IMR-90 (cell line): ENCODE results near the gene ROBO1. TPM values are rescaled to one million over a fixed set of nuclear protein-coding genes. Genes with fewer than 3 reads are reported as not detected.
A peak's percentile ranks its signal among the peaks of the same experiment; 100 is the strongest.

Experiments
- ATAC-seq: fragments of 200-7000 bp; cut with Tn5 transposase; 2 replicates; pipeline ENCODE4 v1.9.1; 2020; ENCODE audit warnings: low read depth, mild to moderate bottlenecking, moderate library complexity
- BruUV-seq: library from RNA; stranded (reverse); fragments of 400-500 nt; replicated peaks from 2 replicates; lab custom pipeline; 2021; lab: Mats Ljungman, UMichigan
- CTCF ChIA-PET: fragments of 300-600 bp; formaldehyde crosslinking; extraction: SDS; loops from one replicate; lab custom pipeline; 2021; ENCODE audit warnings: antibody characterized with exemption; lab: Yijun Ruan, JAX
- POLR2A ChIA-PET: fragments of 300-600 bp; sonication (Branson Sonifier 250); formaldehyde crosslinking; loops from one replicate; lab custom pipeline; 2022; ENCODE audit warnings: antibody characterized with exemption; ENCODE audit not compliant: unreplicated experiment; lab: Charles Lee
- DNase-seq: peaks from one replicate; pipeline ENCODE4 v3.0.0; 2013
- H2AFZ ChIP-seq: replicated peaks from 2 replicates; pipeline ENCODE3; 2013; ENCODE audit warnings: low read length, mild to moderate bottlenecking; ENCODE audit not compliant: poor library complexity
- H2AK5ac ChIP-seq: 2 replicates; pipeline ENCODE4 v1.6.1; 2013; ENCODE audit warnings: low read depth, low read length, inconsistent platforms
- H2AK9ac ChIP-seq: replicated peaks from 2 replicates; pipeline ENCODE3; 2013; ENCODE audit warnings: mild to moderate bottlenecking, low read depth, low read length, moderate library complexity; ENCODE audit not compliant: poor library complexity
- H2BK120ac ChIP-seq: 2 replicates; pipeline ENCODE4 v1.6.1; 2013; ENCODE audit warnings: low read depth, low read length, inconsistent platforms
- H2BK15ac ChIP-seq: 3 replicates; pipeline ENCODE4 v1.6.1; 2013; ENCODE audit warnings: low read depth, low read length, inconsistent platforms
- H2BK20ac ChIP-seq: 2 replicates; pipeline ENCODE4 v1.6.1; 2013; ENCODE audit warnings: low read depth, mild to moderate bottlenecking, inconsistent platforms, low read length, moderate library complexity
- H2BK5ac ChIP-seq: 2 replicates; pipeline ENCODE4 v1.6.1; 2013; ENCODE audit warnings: mild to moderate bottlenecking, low read depth, low read length, inconsistent platforms; ENCODE audit not compliant: poor library complexity, severe bottlenecking
- H3K14ac ChIP-seq: replicated peaks from 2 replicates; pipeline ENCODE4 v1.6.1; 2013; ENCODE audit warnings: low read depth, low read length, inconsistent platforms
- H3K18ac ChIP-seq: 2 replicates; pipeline ENCODE4 v1.6.1; 2013; ENCODE audit warnings: low read depth, low read length, control low read depth
- H3K23ac ChIP-seq: 2 replicates; pipeline ENCODE4 v1.6.1; 2013; ENCODE audit warnings: low read depth, low read length, inconsistent platforms
- H3K27ac ChIP-seq: 2 replicates; pipeline ENCODE4 v1.5.1; 2013; ENCODE audit warnings: mild to moderate bottlenecking, control low read depth, low read length; ENCODE audit not compliant: insufficient read depth
- H3K27me3 ChIP-seq: 2 replicates; pipeline ENCODE4 v1.6.1; 2013; ENCODE audit warnings: low read length; ENCODE audit not compliant: control insufficient read depth, insufficient read depth
- H3K36me3 ChIP-seq: 2 replicates; pipeline ENCODE4 v1.6.1; 2013; ENCODE audit warnings: low read length, mixed read lengths; ENCODE audit not compliant: control insufficient read depth, insufficient read depth
- H3K4ac ChIP-seq: 2 replicates; pipeline ENCODE4 v1.6.1; 2013; ENCODE audit warnings: low read depth, low read length, inconsistent platforms
- H3K4me1 ChIP-seq: 2 replicates; pipeline ENCODE4 v1.6.1; 2013; ENCODE audit warnings: low read length, mixed read lengths; ENCODE audit not compliant: control insufficient read depth, insufficient read depth
- H3K4me2 ChIP-seq: 2 replicates; pipeline ENCODE4 v1.6.1; 2013; ENCODE audit warnings: low read depth, mild to moderate bottlenecking, control low read depth, low read length, moderate library complexity
- H3K4me3 ChIP-seq: 2 replicates; pipeline ENCODE4 v1.5.1; 2013; ENCODE audit warnings: low read depth, mild to moderate bottlenecking, control low read depth, low read length, moderate library complexity; ENCODE audit not compliant: insufficient read depth
- H3K56ac ChIP-seq: 2 replicates; pipeline ENCODE4 v1.6.1; 2013; ENCODE audit warnings: low read length, inconsistent platforms; ENCODE audit not compliant: insufficient read depth; ENCODE audit errors: extremely low read depth
- H3K79me1 ChIP-seq, 2 experiments: 2 replicates each; pipeline ENCODE4 v1.6.1; 2013; ENCODE audit warnings: low read length in 2 of 2, inconsistent platforms in 1 of 2, low read depth in 1 of 2
- H3K9ac ChIP-seq: 2 replicates; pipeline ENCODE4 v1.6.1; 2013; ENCODE audit warnings: low read depth, low read length, control low read depth
- H3K9me1 ChIP-seq: 2 replicates; pipeline ENCODE4 v1.6.1; 2013; ENCODE audit warnings: low read length, inconsistent platforms; ENCODE audit not compliant: insufficient read depth
- H3K9me3 ChIP-seq: 2 replicates; pipeline ENCODE4 v1.6.1; 2013; ENCODE audit warnings: low read length; ENCODE audit not compliant: control insufficient read depth, insufficient read depth
- H4K20me1 ChIP-seq: 2 replicates; pipeline ENCODE4 v1.6.1; 2013; ENCODE audit warnings: low read length, inconsistent platforms; ENCODE audit not compliant: insufficient read depth
- H4K5ac ChIP-seq: 2 replicates; pipeline ENCODE4 v1.6.1; 2013; ENCODE audit warnings: mild to moderate bottlenecking, low read depth, low read length, control low read depth
- H4K8ac ChIP-seq, 2 experiments: 2 replicates each; pipeline ENCODE4 v1.6.1; 2013; ENCODE audit warnings: low read depth in 2 of 2, low read length in 2 of 2, control low read depth in 1 of 2, inconsistent platforms in 1 of 2
- H4K91ac ChIP-seq: 2 replicates; pipeline ENCODE4 v1.6.1; 2013; ENCODE audit warnings: low read depth, low read length, inconsistent platforms; ENCODE audit not compliant: insufficient read depth
- BHLHE40 ChIP-seq: fragments of 150-350 bp; IDR thresholded peaks from 2 replicates; pipeline ENCODE4 v1.6.1; 2016; ENCODE audit warnings: mild to moderate bottlenecking, low read depth, low read length
- CHD1 ChIP-seq: IDR thresholded peaks from 2 replicates; pipeline ENCODE4 v1.6.1; 2012; ENCODE audit warnings: low read depth, low read length, improper control_type of control experiment
- FOS ChIP-seq: fragments of 150-350 bp; IDR thresholded peaks from 2 replicates; pipeline ENCODE4 v1.6.1; 2016; ENCODE audit warnings: low read depth, low read length
- MAFK ChIP-seq: IDR thresholded peaks from 2 replicates; pipeline ENCODE4 v1.6.1; 2012; ENCODE audit warnings: low read depth, low read length, improper control_type of control experiment
- MAZ ChIP-seq: IDR thresholded peaks from 2 replicates; pipeline ENCODE4 v1.6.1; 2012; ENCODE audit warnings: low read depth, mild to moderate bottlenecking, low read length, improper control_type of control experiment, moderate library complexity, borderline replicate concordance
- MXI1 ChIP-seq: IDR thresholded peaks from 2 replicates; pipeline ENCODE4 v1.6.1; 2012; ENCODE audit warnings: low read depth, mild to moderate bottlenecking, low read length, moderate library complexity, borderline replicate concordance
- NFE2L2 ChIP-seq: fragments of 150-350 bp; IDR thresholded peaks from 2 replicates; pipeline ENCODE4 v1.6.1; 2016; ENCODE audit warnings: low read depth, mild to moderate bottlenecking, low read length
- POLR2A ChIP-seq: IDR thresholded peaks from 2 replicates; pipeline ENCODE4 v1.6.1; 2012; ENCODE audit warnings: mild to moderate bottlenecking, low read depth, low read length
- RAD21 ChIP-seq: IDR thresholded peaks from 2 replicates; pipeline ENCODE4 v1.6.1; 2012; ENCODE audit warnings: low read length, improper control_type of control experiment
- RCOR1 ChIP-seq: IDR thresholded peaks from 2 replicates; pipeline ENCODE4 v1.6.1; 2012; ENCODE audit warnings: mild to moderate bottlenecking, low read length, improper control_type of control experiment; ENCODE audit not compliant: insufficient replicate concordance
- RFX5 ChIP-seq: IDR thresholded peaks from 2 replicates; pipeline ENCODE4 v1.8.0; 2012; ENCODE audit warnings: low read depth, mild to moderate bottlenecking, low read length, moderate library complexity
- SMC3 ChIP-seq: fragments of 150-350 bp; IDR thresholded peaks from 2 replicates; pipeline ENCODE4 v1.6.1; 2016; ENCODE audit warnings: low read depth, mild to moderate bottlenecking, antibody characterized with exemption, low read length, moderate library complexity
- WGBS, 2 experiments: methylation state at CpG; one replicate each; pipeline versions ENCODE4 v1.1.5 to v1.1.7; 2013; ENCODE audit warnings: missing lambda C conversion rate in 2 of 2; ENCODE audit not compliant: insufficient read length in 1 of 2; ENCODE audit errors: extremely low coverage in 2 of 2; 5-methylcytosine and 5-hydroxymethylcytosine counted together
- dilution Hi-C: fragments of 300-500 bp; cut with HindIII; formaldehyde crosslinking; loops from one replicate; pipeline ENCODE4 v1.14.3; 2018; ENCODE audit warnings: low sequenced_read_pairs; ENCODE audit not compliant: unreplicated experiment
- in situ Hi-C: fragments of 300-500 bp; cut with MboI; formaldehyde crosslinking; loops from 3 replicates; pipeline ENCODE4 v1.14.3; 2019; ENCODE audit warnings: low sequenced_read_pairs, inconsistent platforms, mixed read lengths
- intact Hi-C: fragments of 100-400 bp; cut with micrococcal nuclease; formaldehyde crosslinking; loops from 2 replicates; pipeline ENCODE4 v1.10.0; 2022
- polyA plus RNA-seq, 3 experiments: library from polyadenylated mRNA; depleted of rRNA; stranded (reverse); fragments of >200 nt; gene quantifications; 2 replicates each; pipeline ENCODE4 v1.2.3, GENCODE V29; 2012; ENCODE audit warnings: low replicate concordance in 1 of 3
- total RNA-seq: library from RNA; depleted of rRNA; stranded (reverse); fragments of >200 nt; gene quantifications from 2 replicates; pipeline ENCODE4 v1.2.3, GENCODE V29; 2012
- TF ChIP-seq, protein P1 (sequence below): fragments of 150-350 bp; IDR thresholded peaks from 2 replicates; pipeline ENCODE4 v1.6.1; 2017; ENCODE audit warnings: mild to moderate bottlenecking, antibody characterized with exemption, low read length, low read depth
- TF ChIP-seq, protein P2 (sequence below): conservative IDR thresholded peaks from 2 replicates; pipeline ENCODE4 v1.5.1; 2012; ENCODE audit warnings: mild to moderate bottlenecking, low read depth, low read length, improper control_type of control experiment

Gene ROBO1
- total and polyA plus RNA-seq, 2 of the 4 experiments (the other 2 are of a cell fraction): 24.1 to 53.9 TPM

DNA sequence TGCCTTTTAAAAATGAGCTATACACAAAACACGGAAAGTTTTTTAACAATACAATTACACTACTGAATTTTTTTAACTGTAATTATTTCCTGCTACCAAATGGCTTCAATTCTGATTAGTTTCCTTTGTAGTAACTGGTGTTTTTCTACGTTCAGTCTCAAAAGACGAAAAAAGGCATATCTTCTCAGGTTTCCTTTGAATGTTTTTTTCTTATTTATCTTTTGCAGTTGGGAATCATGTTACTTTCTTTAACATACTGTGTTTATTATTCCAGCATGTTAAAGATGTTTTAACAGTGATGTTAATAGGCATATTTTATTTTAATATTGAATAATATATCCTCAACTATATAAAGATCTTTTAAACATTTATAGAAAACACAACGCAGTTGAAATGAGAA is 1055.5 kb downstream of the ROBO1 start:
- intact Hi-C loops: no loop called here

More for the DNA sequence above, 1055.5 kb downstream of the ROBO1 start:
- Histone ChIP-seq H4K20me1 (no peaks in the 10 kb centered on the region), H3K9me3 (no peaks in the 10 kb centered on the region), H3K14ac (no peak overlapping the region), H2BK5ac (no peak overlapping the region), H3K27ac (no peak overlapping the region), H4K5ac (no peak overlapping the region), H3K9me1 (no peaks in the 10 kb centered on the region), H3K79me1 (no peaks in the 10 kb centered on the region), H3K4me2 (no peak overlapping the region), H2BK15ac (no peak overlapping the region), H2AFZ (no peak overlapping the region), H2AK9ac (no peak overlapping the region), H3K27me3 (no peaks in the 10 kb centered on the region), H3K9ac (no peak overlapping the region), H3K36me3 (0 out of 2 replicates have a peak, but pooled peaks cover 5% of the 10 kb centered on the region), H4K8ac (no peak overlapping the region), H2BK20ac (no peak overlapping the region), H3K23ac (no peak overlapping the region), H4K91ac (no peak overlapping the region), H3K18ac (no peak overlapping the region), H3K56ac (no peak overlapping the region), H3K4me3 (no peak overlapping the region), H3K4me1 (peaks cover 2% of the 10 kb centered on the region; the same call in 1 of the 2 replicates), H3K4ac (no peak overlapping the region), H2BK120ac (no peak overlapping the region), H2AK5ac (no peak overlapping the region)
- DNase-seq (no peak), ATAC-seq (peak; percentile 32)
- TF ChIP-seq, protein P1, sequence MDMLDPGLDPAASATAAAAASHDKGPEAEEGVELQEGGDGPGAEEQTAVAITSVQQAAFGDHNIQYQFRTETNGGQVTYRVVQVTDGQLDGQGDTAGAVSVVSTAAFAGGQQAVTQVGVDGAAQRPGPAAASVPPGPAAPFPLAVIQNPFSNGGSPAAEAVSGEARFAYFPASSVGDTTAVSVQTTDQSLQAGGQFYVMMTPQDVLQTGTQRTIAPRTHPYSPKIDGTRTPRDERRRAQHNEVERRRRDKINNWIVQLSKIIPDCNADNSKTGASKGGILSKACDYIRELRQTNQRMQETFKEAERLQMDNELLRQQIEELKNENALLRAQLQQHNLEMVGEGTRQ: no peak
- TF ChIP-seq RAD21: no peak
- no peak for TF ChIP-seq BHLHE40
- no peak for TF ChIP-seq MAFK
- TF ChIP-seq SMC3: no peak
- TF ChIP-seq MAZ: no peak
- TF ChIP-seq RFX5: no peak
- TF ChIP-seq POLR2A: no peak
- no peak for TF ChIP-seq FOS
- TF ChIP-seq NFE2L2: no peak
- no peak for TF ChIP-seq CHD1
- no peak for TF ChIP-seq RCOR1
- TF ChIP-seq, protein P2, sequence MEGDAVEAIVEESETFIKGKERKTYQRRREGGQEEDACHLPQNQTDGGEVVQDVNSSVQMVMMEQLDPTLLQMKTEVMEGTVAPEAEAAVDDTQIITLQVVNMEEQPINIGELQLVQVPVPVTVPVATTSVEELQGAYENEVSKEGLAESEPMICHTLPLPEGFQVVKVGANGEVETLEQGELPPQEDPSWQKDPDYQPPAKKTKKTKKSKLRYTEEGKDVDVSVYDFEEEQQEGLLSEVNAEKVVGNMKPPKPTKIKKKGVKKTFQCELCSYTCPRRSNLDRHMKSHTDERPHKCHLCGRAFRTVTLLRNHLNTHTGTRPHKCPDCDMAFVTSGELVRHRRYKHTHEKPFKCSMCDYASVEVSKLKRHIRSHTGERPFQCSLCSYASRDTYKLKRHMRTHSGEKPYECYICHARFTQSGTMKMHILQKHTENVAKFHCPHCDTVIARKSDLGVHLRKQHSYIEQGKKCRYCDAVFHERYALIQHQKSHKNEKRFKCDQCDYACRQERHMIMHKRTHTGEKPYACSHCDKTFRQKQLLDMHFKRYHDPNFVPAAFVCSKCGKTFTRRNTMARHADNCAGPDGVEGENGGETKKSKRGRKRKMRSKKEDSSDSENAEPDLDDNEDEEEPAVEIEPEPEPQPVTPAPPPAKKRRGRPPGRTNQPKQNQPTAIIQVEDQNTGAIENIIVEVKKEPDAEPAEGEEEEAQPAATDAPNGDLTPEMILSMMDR: no peak
- no peak for TF ChIP-seq MXI1
- no TSS peak for BruUV-seq
- POLR2A ChIA-PET: no interaction called here
- no CpG with 5 or more reads among the region's 4 CpGs for WGBS, 2 experiments
- dilution Hi-C loops (no loop called here), in situ Hi-C loops (no loop called here)
- CTCF ChIA-PET: interaction anchor here (0.5 kb wide), 1 partner anchor 210 kb away, joined by 6 read pairs; no protein-coding TSS in a partner anchor
